ENCODE measurements around the gene SPDYE1. TPM values are rescaled to one million over a fixed set of nuclear protein-coding genes. Genes with fewer than 3 reads are reported as not detected.
"Not testable (repeated sequence)": the region's sequence is repeated elsewhere in the genome, so short reads cannot be mapped to it uniquely, and the experiment has no call there.

The SPDYE1 gene
- total RNA-seq, 1 donor from 2014 or later, result not detected

DNA sequence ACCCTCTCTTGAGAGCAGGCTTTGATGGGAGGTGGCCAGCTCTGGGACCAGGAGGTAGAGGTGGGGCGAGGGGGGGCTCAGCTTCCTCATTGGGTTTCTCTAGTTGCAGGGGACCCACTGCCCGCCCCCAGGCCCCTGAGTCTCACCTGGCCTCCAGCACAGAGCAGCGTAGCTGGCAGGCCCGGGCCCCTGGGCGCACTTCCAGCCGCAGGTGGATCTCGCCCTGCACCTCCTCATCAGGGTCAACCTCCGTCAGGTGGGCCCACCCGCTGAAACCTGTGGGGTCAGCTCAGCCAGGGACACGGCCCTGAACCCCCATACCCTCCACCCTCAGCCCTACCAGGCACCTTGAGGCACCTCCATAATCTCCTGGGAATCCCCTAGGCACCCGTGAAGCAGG is 28.1 kb upstream of the SPDYE1 start:
- intact Hi-C loops (cut with DNase I); DNase-seq; ATAC-seq; H3K4me3 ChIP-seq; H3K9me3 ChIP-seq; H3K27ac ChIP-seq; H3K27me3 ChIP-seq (ENCODE audit: low read depth); H3K4me1 ChIP-seq; H3K36me3 ChIP-seq: not testable (repeated sequence)

DNA sequence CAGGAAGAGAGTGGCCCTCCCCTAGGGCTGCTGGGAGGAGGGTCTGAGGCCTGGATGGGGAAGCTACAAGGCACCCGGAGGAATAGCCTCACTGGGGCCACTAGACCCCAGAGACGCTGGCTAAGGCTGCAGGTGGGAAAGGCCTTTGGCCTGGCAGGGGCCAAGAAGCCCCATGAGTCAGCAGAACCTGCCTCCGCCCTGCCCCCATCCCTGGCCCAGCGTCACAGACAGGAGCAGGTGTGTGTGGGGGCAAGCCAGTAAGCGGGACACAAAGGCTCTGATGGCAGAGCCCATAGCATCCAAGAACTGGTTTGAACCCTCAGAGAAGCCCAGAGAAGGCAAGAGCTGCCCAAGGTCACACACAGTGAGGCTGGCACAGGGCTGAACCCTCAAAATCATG is 27.0 kb upstream of the SPDYE1 start:
- intact Hi-C loops (cut with DNase I); H3K9me3 ChIP-seq; H3K4me1 ChIP-seq; H3K4me3 ChIP-seq; H3K27me3 ChIP-seq (ENCODE audit: low read depth); ATAC-seq; H3K36me3 ChIP-seq; DNase-seq; H3K27ac ChIP-seq: not testable (repeated sequence)

DNA sequence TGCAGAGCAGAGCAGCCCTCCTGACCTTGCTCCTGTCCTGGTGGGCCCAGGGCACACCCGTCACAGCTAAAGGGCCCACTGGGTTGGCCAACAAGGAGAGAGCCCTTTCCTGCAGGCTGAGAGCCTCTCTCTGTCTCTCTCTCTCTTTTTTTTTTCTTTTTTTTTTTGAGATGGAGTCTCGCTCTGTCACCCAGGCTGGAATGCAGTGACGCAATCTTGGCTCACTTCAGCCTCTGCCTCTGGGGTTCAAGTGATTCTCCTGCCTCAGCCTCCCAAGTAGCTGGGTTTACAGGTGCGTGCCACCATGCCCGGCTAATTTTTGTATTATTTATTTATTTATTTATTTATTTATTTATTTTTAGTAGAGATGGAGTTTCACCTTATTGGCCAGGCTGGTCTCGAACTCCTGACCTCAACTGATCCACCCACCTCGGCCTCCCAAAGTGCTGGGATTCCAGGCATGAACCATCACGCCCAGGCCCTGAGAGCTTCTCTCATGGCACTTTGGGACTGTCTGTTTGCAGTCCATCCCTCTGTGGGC is 23.6 kb upstream of the SPDYE1 start:
- H3K4me1 ChIP-seq; H3K4me3 ChIP-seq; intact Hi-C loops (cut with DNase I); H3K27me3 ChIP-seq (ENCODE audit: low read depth); ATAC-seq; DNase-seq; H3K9me3 ChIP-seq; H3K27ac ChIP-seq; H3K36me3 ChIP-seq: not testable (repeated sequence)

GRCh38 chr7:43974725-43975482 is 22.8 kb upstream of the SPDYE1 start:
- H3K27ac ChIP-seq, result not testable (repeated sequence)

DNA sequence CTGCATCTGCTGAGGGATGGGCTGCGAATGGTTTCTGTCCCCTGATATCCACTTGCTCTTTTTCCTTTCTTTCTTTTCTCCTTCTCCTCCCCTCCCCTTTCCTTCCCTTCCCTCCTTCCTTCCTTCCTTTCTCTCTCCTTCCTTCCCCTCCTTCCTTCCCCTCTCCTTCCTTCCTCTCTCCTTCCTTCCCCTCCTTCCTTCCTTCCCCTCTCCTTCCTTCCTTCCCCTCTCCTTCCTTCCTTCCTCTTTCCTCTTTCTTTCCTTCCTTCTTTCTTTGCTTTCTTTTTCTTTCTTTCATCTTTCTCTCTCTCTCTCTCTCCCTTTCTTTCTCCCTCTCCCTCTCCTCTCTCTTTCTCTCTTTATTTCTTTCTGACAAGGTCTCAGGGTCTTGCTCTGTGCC is 20.2 kb upstream of the SPDYE1 start:
- Histone ChIP-seq H3K27me3 (ENCODE audit: low read depth) (no peaks in the 10 kb centered on the region), H3K9me3 (no peaks in the 10 kb centered on the region), H3K27ac (no peak overlapping the region), H3K4me1 (no peaks in the 10 kb centered on the region), H3K4me3 (no peak overlapping the region), H3K36me3 (no peaks in the 10 kb centered on the region)
- intact Hi-C loops (cut with DNase I), result no loop called here
- TF ChIP-seq, protein P1, sequence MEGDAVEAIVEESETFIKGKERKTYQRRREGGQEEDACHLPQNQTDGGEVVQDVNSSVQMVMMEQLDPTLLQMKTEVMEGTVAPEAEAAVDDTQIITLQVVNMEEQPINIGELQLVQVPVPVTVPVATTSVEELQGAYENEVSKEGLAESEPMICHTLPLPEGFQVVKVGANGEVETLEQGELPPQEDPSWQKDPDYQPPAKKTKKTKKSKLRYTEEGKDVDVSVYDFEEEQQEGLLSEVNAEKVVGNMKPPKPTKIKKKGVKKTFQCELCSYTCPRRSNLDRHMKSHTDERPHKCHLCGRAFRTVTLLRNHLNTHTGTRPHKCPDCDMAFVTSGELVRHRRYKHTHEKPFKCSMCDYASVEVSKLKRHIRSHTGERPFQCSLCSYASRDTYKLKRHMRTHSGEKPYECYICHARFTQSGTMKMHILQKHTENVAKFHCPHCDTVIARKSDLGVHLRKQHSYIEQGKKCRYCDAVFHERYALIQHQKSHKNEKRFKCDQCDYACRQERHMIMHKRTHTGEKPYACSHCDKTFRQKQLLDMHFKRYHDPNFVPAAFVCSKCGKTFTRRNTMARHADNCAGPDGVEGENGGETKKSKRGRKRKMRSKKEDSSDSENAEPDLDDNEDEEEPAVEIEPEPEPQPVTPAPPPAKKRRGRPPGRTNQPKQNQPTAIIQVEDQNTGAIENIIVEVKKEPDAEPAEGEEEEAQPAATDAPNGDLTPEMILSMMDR (IDR thresholded peaks at IDR 0.05), result no peak
- DNase-seq, result no peak
- no peak for ATAC-seq

More at GRCh38 chr7:43974725-43975482, 22.8 kb upstream of the SPDYE1 start:
- H3K27me3 ChIP-seq (ENCODE audit: low read depth); DNase-seq; H3K4me1 ChIP-seq; H3K4me3 ChIP-seq; H3K36me3 ChIP-seq; H3K9me3 ChIP-seq; intact Hi-C loops (cut with DNase I): not testable (repeated sequence)
- peak in 1 of 2 donors; percentile 13 for ATAC-seq

- H3K4me1 ChIP-seq; H3K9me3 ChIP-seq; intact Hi-C loops (cut with DNase I); H3K27me3 ChIP-seq (ENCODE audit: low read depth); H3K4me3 ChIP-seq; ATAC-seq; DNase-seq; H3K36me3 ChIP-seq; H3K27ac ChIP-seq: not testable (repeated sequence)
These were observed 19.6 kb upstream of the SPDYE1 start for GRCh38 chr7:43978102-43978501.

GRCh38 chr7:43982848-43983247 is 14.8 kb upstream of the SPDYE1 start:
- DNase-seq; H3K36me3 ChIP-seq; intact Hi-C loops (cut with DNase I); H3K27ac ChIP-seq; H3K27me3 ChIP-seq (ENCODE audit: low read depth); H3K4me3 ChIP-seq; H3K9me3 ChIP-seq; H3K4me1 ChIP-seq: not testable (repeated sequence)
- ATAC-seq, result peak; percentile 6 to 9

GRCh38 chr7:43983736-43984135 is 14.0 kb upstream of the SPDYE1 start:
- intact Hi-C loops (cut with DNase I); H3K9me3 ChIP-seq; DNase-seq; H3K27ac ChIP-seq; ATAC-seq; H3K4me1 ChIP-seq; H3K36me3 ChIP-seq; H3K4me3 ChIP-seq; H3K27me3 ChIP-seq (ENCODE audit: low read depth): not testable (repeated sequence)
